ENCODE measurements around the gene SLAMF1. TPM values are rescaled to one million over a fixed set of nuclear protein-coding genes. Genes with fewer than 3 reads are reported as not detected.

The SLAMF1 gene
- total RNA-seq, 4 donors from 2014 or later = 0.42 to 7.1 (median 4.4) TPM; not detected in 1

- TF ChIP-seq CTCF (IDR thresholded peaks at IDR 0.05) = no peak
- 84 to 95% methylated on average over 2 of the region's 2 CpGs for WGBS, 2 donors
- H3K4me3 ChIP-seq (ENCODE audit: low read depth, poor library complexity, severe bottlenecking) = no peak overlapping the region
- intact Hi-C loops (cut with DNase I; ENCODE audit: low total_unique reads) = no loop called here
- DNase-seq (ENCODE audit: low spot score in 2 of 2) = no peak
Observed at GRCh38 chr1:160667896-160668295, 21.1 kb upstream of the SLAMF1 start.

- no peak for DNase-seq (ENCODE audit: low spot score in 2 of 2)
- intact Hi-C loops (cut with DNase I; ENCODE audit: low total_unique reads) = no loop called here
- WGBS, 2 donors = 75 to 78% methylated on average over 3 of the region's 3 CpGs
- no peak overlapping the region for H3K4me3 ChIP-seq (ENCODE audit: low read depth, poor library complexity, severe bottlenecking)
- TF ChIP-seq POLR2A (IDR thresholded peaks at IDR 0.05) (no peak), CTCF (IDR thresholded peaks at IDR 0.05) (no peak)
Observed at GRCh38 chr1:160666079-160666442, 19.2 kb upstream of the SLAMF1 start.

- 38 to 47% methylated on average over 6 of the region's 6 CpGs for WGBS, 2 donors
- no peak overlapping the region for H3K4me3 ChIP-seq (ENCODE audit: low read depth, poor library complexity, severe bottlenecking)
- peak in 1 of 2 donors; percentile 37 for DNase-seq (ENCODE audit: low spot score in 2 of 2)
- intact Hi-C loops (cut with DNase I; ENCODE audit: low total_unique reads) = no loop called here
- TF ChIP-seq POLR2A (IDR thresholded peaks at IDR 0.05) (no peak), CTCF (IDR thresholded peaks at IDR 0.05) (no peak)
Observed at GRCh38 chr1:160665330-160666078, 18.7 kb upstream of the SLAMF1 start.

- H3K4me3 ChIP-seq (ENCODE audit: low read depth, poor library complexity, severe bottlenecking) = no peak overlapping the region
- 64 to 70% methylated on average over 3 of the region's 3 CpGs for WGBS, 2 donors
- intact Hi-C loops (cut with DNase I; ENCODE audit: low total_unique reads) = no loop called here
- TF ChIP-seq POLR2A (IDR thresholded peaks at IDR 0.05) (no peak), CTCF (IDR thresholded peaks at IDR 0.05) (no peak)
- DNase-seq (ENCODE audit: low spot score in 2 of 2) = no peak
Observed at GRCh38 chr1:160664573-160665051, 17.8 kb upstream of the SLAMF1 start.

GRCh38 chr1:160662910-160663309 lies 16.1 kb upstream of the SLAMF1 start:
- no peak for TF ChIP-seq POLR2A (IDR thresholded peaks at IDR 0.05)
- TF ChIP-seq CTCF (IDR thresholded peaks at IDR 0.05) = no peak
- WGBS, 2 donors = 80 to 84% methylated on average over 4 of the region's 4 CpGs
- intact Hi-C loops (cut with DNase I; ENCODE audit: low total_unique reads) = no loop called here
- H3K4me3 ChIP-seq (ENCODE audit: low read depth, poor library complexity, severe bottlenecking) = no peak overlapping the region
- DNase-seq (ENCODE audit: low spot score in 2 of 2) = no peak

GRCh38 chr1:160659566-160659965 lies 12.7 kb upstream of the SLAMF1 start:
- intact Hi-C loops (cut with DNase I; ENCODE audit: low total_unique reads) = no loop called here
- no peak overlapping the region for H3K4me3 ChIP-seq (ENCODE audit: low read depth, poor library complexity, severe bottlenecking)
- TF ChIP-seq CTCF (IDR thresholded peaks at IDR 0.05) = no peak
- TF ChIP-seq POLR2A (IDR thresholded peaks at IDR 0.05) = no peak
- WGBS, 2 donors = 93 to 94% methylated on average over 4 of the region's 4 CpGs
- no peak for DNase-seq (ENCODE audit: low spot score in 2 of 2)

Data from lower leg skin (tissue), 4 donors.